RWPE1 (cell line): ENCODE results near the gene ABHD11.

Experiments
- CTCF ChIA-PET: fragments of 350-600 bp; sonication (Branson Sonifier 250); formaldehyde crosslinking; extraction: SDS; loops from one replicate; lab custom pipeline; 2021; lab: Yijun Ruan, JAX
- POLR2A ChIA-PET: fragments of 400-600 bp; formaldehyde crosslinking; extraction: SDS; loops from one replicate; lab custom pipeline; 2020; ENCODE audit warnings: antibody characterized with exemption; ENCODE audit not compliant: low non-redundant PET; lab: Yijun Ruan, JAX
- DNase-seq: peaks from one replicate; pipeline ENCODE4 v3.0.0; 2012; ENCODE audit warnings: low spot score
- H3K27ac ChIP-seq: fragments of 450-650 bp; 2 replicates; pipeline ENCODE4 v1.5.1; 2017
- TF ChIP-seq, protein P1 (sequence below): fragments of 450-650 bp; conservative IDR thresholded peaks from 2 replicates; pipeline ENCODE4 v1.5.1; 2017; ENCODE audit warnings: low read depth, mild to moderate bottlenecking

The ABHD11 gene

DNA sequence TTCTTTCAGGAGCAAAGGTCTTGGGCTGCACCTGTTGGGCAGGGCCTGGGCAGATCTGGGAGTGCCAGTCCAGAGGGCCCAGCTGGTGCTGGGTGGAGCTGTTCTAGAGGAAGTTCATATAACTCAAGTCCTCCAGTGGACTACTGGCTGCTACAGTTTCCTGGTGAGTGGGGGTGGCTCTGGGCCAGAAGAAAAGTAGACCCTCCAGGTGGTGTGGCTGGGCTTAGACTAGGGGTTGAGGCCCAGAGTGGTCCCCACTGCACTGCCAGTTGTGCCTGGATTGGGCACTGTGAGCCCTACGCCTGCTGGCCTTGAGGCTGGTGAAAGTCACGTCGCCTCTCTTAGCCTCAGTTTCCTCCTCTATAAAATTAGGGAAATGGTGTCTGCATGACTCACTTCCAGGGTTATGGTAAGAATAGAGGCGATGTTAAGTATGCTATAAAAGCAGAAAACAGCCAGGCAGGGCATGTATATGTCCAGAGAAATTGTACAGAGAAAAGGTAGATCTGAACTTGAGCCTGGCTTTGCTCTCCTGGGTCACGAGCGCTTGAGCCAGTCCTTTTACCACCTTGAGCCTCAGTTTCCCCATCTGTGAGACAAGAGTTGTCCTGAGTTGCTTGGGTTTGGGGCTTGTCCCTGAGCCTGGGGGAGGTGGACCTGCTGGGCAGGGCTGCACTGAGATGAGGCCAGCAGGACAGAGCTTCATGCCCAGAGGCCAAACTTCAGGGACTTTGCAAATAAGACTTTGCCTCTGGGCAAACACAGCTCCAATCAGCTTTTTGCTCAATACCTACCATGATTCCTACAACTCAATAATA is 35.3 kb upstream of the ABHD11 start:
- no peak for DNase-seq
- H3K27ac ChIP-seq = no peak overlapping the region
- POLR2A ChIA-PET = no interaction called here
- CTCF ChIA-PET = interaction anchor here (0.7 kb wide), 1 partner anchor 19 kb away, joined by 3 read pairs; no protein-coding TSS in a partner anchor
- TF ChIP-seq, protein P1, sequence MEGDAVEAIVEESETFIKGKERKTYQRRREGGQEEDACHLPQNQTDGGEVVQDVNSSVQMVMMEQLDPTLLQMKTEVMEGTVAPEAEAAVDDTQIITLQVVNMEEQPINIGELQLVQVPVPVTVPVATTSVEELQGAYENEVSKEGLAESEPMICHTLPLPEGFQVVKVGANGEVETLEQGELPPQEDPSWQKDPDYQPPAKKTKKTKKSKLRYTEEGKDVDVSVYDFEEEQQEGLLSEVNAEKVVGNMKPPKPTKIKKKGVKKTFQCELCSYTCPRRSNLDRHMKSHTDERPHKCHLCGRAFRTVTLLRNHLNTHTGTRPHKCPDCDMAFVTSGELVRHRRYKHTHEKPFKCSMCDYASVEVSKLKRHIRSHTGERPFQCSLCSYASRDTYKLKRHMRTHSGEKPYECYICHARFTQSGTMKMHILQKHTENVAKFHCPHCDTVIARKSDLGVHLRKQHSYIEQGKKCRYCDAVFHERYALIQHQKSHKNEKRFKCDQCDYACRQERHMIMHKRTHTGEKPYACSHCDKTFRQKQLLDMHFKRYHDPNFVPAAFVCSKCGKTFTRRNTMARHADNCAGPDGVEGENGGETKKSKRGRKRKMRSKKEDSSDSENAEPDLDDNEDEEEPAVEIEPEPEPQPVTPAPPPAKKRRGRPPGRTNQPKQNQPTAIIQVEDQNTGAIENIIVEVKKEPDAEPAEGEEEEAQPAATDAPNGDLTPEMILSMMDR = no peak

- POLR2A ChIA-PET = no interaction called here
- TF ChIP-seq, protein P1 = no peak
- CTCF ChIA-PET = interaction anchor here (0.7 kb wide), 1 partner anchor 43 kb away, joined by 4 read pairs; no protein-coding TSS in a partner anchor
- no peak overlapping the region for H3K27ac ChIP-seq
- no peak for DNase-seq
Measured at GRCh38 chr7:73770860-73771670, 32.5 kb upstream of the ABHD11 start.

- CTCF ChIA-PET = interaction anchor here (0.7 kb wide), 1 partner anchor 44 kb away, joined by 4 read pairs; no protein-coding TSS in a partner anchor
- POLR2A ChIA-PET = no interaction called here
- DNase-seq = no peak
- TF ChIP-seq, protein P1 = no peak
- H3K27ac ChIP-seq = no peak within 1 kb of the TSS
Measured at GRCh38 chr7:73770002-73770859, 31.6 kb upstream of the ABHD11 start, which contains the start of gene CLDN3. CLDN3 (minus strand) TSS chr7:73770270; CDS start chr7:73770049, 221 bp downstream.

DNA sequence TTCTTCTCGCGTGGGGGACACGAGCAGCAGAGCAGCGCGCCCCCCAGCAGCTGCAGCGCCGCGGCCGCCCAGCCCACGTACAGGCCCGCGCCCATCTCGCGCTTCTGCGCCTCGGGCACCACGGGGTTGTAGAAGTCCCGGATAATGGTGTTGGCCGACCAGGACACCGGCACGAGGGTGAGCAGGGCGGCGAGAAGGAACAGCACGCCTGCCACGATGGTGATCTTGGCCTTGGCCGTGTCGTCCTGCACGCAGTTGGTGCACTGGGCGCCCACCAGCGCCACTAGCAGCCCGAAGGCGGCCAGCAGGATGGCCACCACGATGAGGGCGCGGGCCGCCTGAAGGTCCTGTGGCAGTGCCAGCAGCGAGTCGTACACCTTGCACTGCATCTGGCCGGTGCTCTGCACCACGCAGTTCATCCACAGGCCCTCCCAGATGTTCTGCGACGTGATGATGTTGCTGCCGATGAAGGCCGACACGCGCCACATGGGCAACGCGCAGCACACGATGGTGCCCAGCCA is 30.9 kb upstream of the ABHD11 start:
- ChIA-PET CTCF (no interaction called here), POLR2A (no interaction called here)
- TF ChIP-seq, protein P1 = no peak
- H3K27ac ChIP-seq = no peak overlapping the region
- no peak for DNase-seq

GRCh38 chr7:73768641-73769480 is 30.3 kb upstream of the ABHD11 start:
- ChIA-PET POLR2A (no interaction called here), CTCF (no interaction called here)
- H3K27ac ChIP-seq = no peak overlapping the region

More at GRCh38 chr7:73768641-73769480, 30.3 kb upstream of the ABHD11 start:
- no peak for DNase-seq
- TF ChIP-seq, protein P1 = no peak
